Thymus (tissue), 11 donors: Measurements from ENCODE around the gene SMIM13. TPM values are rescaled to one million over a fixed set of nuclear protein-coding genes. Genes with fewer than 3 reads are reported as not detected.
"Not testable (repeated sequence)": the region's sequence is repeated elsewhere in the genome, so short reads cannot be mapped to it uniquely, and the experiment has no call there.

ENCODE experiments used
- DNase-seq, 9 donors: peaks; one replicate each; pipeline ENCODE4 v3.0.0-alpha.2; 2013; ENCODE audit warnings: low spot score in 9 of 9, low read depth in 6 of 9, missing footprints in 1 of 9
- H3K27ac ChIP-seq, 2 donors: one replicate each; pipeline ENCODE4 v1.5.1; 2013; ENCODE audit warnings: control low read depth in 1 of 2, low read depth in 1 of 2, low read length in 1 of 2, mild to moderate bottlenecking in 1 of 2, moderate library complexity in 1 of 2
- H3K27me3 ChIP-seq, 2 donors: one replicate each; pipeline ENCODE4 v1.5.1; 2013; ENCODE audit warnings: low read length in 1 of 2; ENCODE audit not compliant: control insufficient read depth in 2 of 2, insufficient read depth in 1 of 2
- H3K36me3 ChIP-seq, 2 donors: one replicate each; pipeline ENCODE4 v1.5.1; 2013; ENCODE audit warnings: low read length in 1 of 2, mild to moderate bottlenecking in 1 of 2, moderate library complexity in 1 of 2; ENCODE audit not compliant: control insufficient read depth in 2 of 2, insufficient read depth in 2 of 2
- H3K4me1 ChIP-seq, 2 donors: one replicate each; pipeline ENCODE4 v1.5.1; 2013; ENCODE audit warnings: low read length in 2 of 2; ENCODE audit not compliant: control insufficient read depth in 2 of 2, insufficient read depth in 2 of 2
- H3K4me3 ChIP-seq, 2 donors: one replicate each; pipeline ENCODE4 v1.5.1; 2013; ENCODE audit warnings: low read length in 2 of 2, control low read depth in 1 of 2, mild to moderate bottlenecking in 1 of 2
- H3K9me3 ChIP-seq, 2 donors: one replicate each; pipeline ENCODE4 v1.5.1; 2013; ENCODE audit warnings: low read length in 1 of 2, mild to moderate bottlenecking in 1 of 2; ENCODE audit not compliant: control insufficient read depth in 2 of 2, insufficient read depth in 1 of 2
- WGBS: extraction: QIAGEN DNeasy Blood & Tissue Kit; methylation state at CpG from one replicate; pipeline ENCODE4 v1.1.7; 2013; 5-methylcytosine and 5-hydroxymethylcytosine counted together
- polyA plus RNA-seq: library from polyadenylated mRNA; stranded (reverse); fragments of 200-250 nt; gene quantifications from one replicate; pipeline ENCODE4 v1.2.3, GENCODE V29; 2013
- total RNA-seq: library from RNA; stranded (reverse); fragments of 120-200 nt; gene quantifications from one replicate; pipeline ENCODE4 v1.2.4, GENCODE V29; 2013
- donor health status: healthy.

SMIM13 gene
- total and polyA plus RNA-seq, 2 donors: 4.5 to 4.8 TPM

GRCh38 chr6:11076540-11076939 is 17.1 kb upstream of the SMIM13 start:
- DNase-seq: no peak
- WGBS: 92% methylated on average over 2 of the region's 2 CpGs
- H3K4me1 ChIP-seq: no peaks in the 10 kb centered on the region
- H3K36me3 ChIP-seq: no peaks in the 10 kb centered on the region
- H3K9me3 ChIP-seq: peaks cover 0 to 3% of the 10 kb centered on the region in 2 donors
- no peak overlapping the region for H3K27ac ChIP-seq
- H3K27me3 ChIP-seq: no peaks in the 10 kb centered on the region
- H3K4me3 ChIP-seq: no peak overlapping the region

GRCh38 chr6:11078266-11078665 is 15.4 kb upstream of the SMIM13 start:
- Histone ChIP-seq H3K27ac (no peak overlapping the region), H3K9me3 (peaks cover 0 to 3% of the 10 kb centered on the region in 2 donors), H3K4me1 (no peaks in the 10 kb centered on the region), H3K36me3 (no peaks in the 10 kb centered on the region), H3K4me3 (no peak overlapping the region), H3K27me3 (no peaks in the 10 kb centered on the region)
- 96% methylated on average over 4 of the region's 4 CpGs for WGBS
- DNase-seq: no peak

GRCh38 chr6:11080296-11080695 is 13.3 kb upstream of the SMIM13 start:
- Histone ChIP-seq H3K36me3 (no peaks in the 10 kb centered on the region), H3K9me3 (peaks cover 0 to 3% of the 10 kb centered on the region in 2 donors), H3K4me1 (no peaks in the 10 kb centered on the region), H3K4me3 (no peak overlapping the region), H3K27me3 (no peaks in the 10 kb centered on the region), H3K27ac (no peak overlapping the region)
- DNase-seq: no peak
- WGBS: 79% methylated on average over 3 of the region's 3 CpGs

GRCh38 chr6:11083491-11083890 is 10.1 kb upstream of the SMIM13 start:
- Histone ChIP-seq H3K4me1 (no peaks in the 10 kb centered on the region), H3K4me3 (no peak overlapping the region), H3K36me3 (no peaks in the 10 kb centered on the region), H3K9me3 (peaks cover 0 to 3% of the 10 kb centered on the region in 2 donors), H3K27me3 (no peaks in the 10 kb centered on the region), H3K27ac (no peak overlapping the region)
- 95% methylated on average over 4 of the region's 4 CpGs for WGBS
- DNase-seq: no peak

GRCh38 chr6:11083956-11084355 is 9.7 kb upstream of the SMIM13 start:
- peaks cover 0 to 3% of the 10 kb centered on the region in 2 donors for H3K9me3 ChIP-seq
- H3K36me3 ChIP-seq: no peaks in the 10 kb centered on the region
- no peak overlapping the region for H3K27ac ChIP-seq
- H3K4me1 ChIP-seq: no peaks in the 10 kb centered on the region
- 95% methylated on average over 5 of the region's 5 CpGs for WGBS
- H3K27me3 ChIP-seq: no peaks in the 10 kb centered on the region
- DNase-seq: no peak
- no peak overlapping the region for H3K4me3 ChIP-seq

GRCh38 chr6:11085758-11086435 is 7.7 kb upstream of the SMIM13 start:
- H3K27ac ChIP-seq: no peak overlapping the region
- 90% methylated on average over 3 of the region's 3 CpGs for WGBS
- H3K27me3 ChIP-seq: no peaks in the 10 kb centered on the region
- no peaks in the 10 kb centered on the region for H3K36me3 ChIP-seq
- no peak for DNase-seq
- H3K4me3 ChIP-seq: no peak overlapping the region
- no peaks in the 10 kb centered on the region for H3K4me1 ChIP-seq
- H3K9me3 ChIP-seq: no peaks in the 10 kb centered on the region

- not testable (repeated sequence) for DNase-seq, H3K9me3 ChIP-seq, H3K27ac ChIP-seq, H3K4me1 ChIP-seq, H3K27me3 ChIP-seq, H3K36me3 ChIP-seq, H3K4me3 ChIP-seq
- 96% methylated on average over 47 of the region's 47 CpGs for WGBS
Measured at GRCh38 chr6:11087141-11087812, 6.4 kb upstream of the SMIM13 start.

GRCh38 chr6:11089695-11090094 is 3.9 kb upstream of the SMIM13 start:
- 96% methylated on average over 1 of the region's 1 CpG for WGBS
- no peaks in the 10 kb centered on the region for H3K27me3 ChIP-seq
- H3K4me1 ChIP-seq: peaks cover 2 to 3% of the 10 kb centered on the region in 2 donors
- H3K36me3 ChIP-seq: no peaks in the 10 kb centered on the region
- H3K27ac ChIP-seq: no peak overlapping the region
- no peak for DNase-seq
- H3K9me3 ChIP-seq: no peaks in the 10 kb centered on the region
- no peak overlapping the region for H3K4me3 ChIP-seq

- DNase-seq, H3K27me3 ChIP-seq, H3K4me3 ChIP-seq, H3K9me3 ChIP-seq, H3K27ac ChIP-seq, H3K36me3 ChIP-seq: not testable (repeated sequence)
- H3K4me1 ChIP-seq: peaks cover 5 to 10% of the 10 kb centered on the region in 2 donors
- WGBS: 98% methylated on average over 5 of the region's 5 CpGs
Measured at GRCh38 chr6:11091141-11091540, 2.5 kb upstream of the SMIM13 start.
